Neural progenitor cell (in vitro differentiated cells): ENCODE measurements around the gene RSRC2. TPM values are rescaled to one million over a fixed set of nuclear protein-coding genes. Genes with fewer than 3 reads are reported as not detected.

Experiments
- DNase-seq: peaks from one replicate; pipeline ENCODE4 v3.0.0-alpha.2; 2016; ENCODE audit warnings: low spot score
- H2AFZ ChIP-seq: fragments of 200-600 bp; sonication (generic); replicated peaks from 2 replicates; pipeline ENCODE4 v1.6.1; 2016; ENCODE audit warnings: antibody characterized with exemption
- H3F3A ChIP-seq: fragments of 200-600 bp; sonication (generic); 2 replicates; pipeline ENCODE4 v1.6.1; 2016; ENCODE audit warnings: antibody characterized with exemption, low read depth
- H3K27ac ChIP-seq: fragments of 200-600 bp; sonication (generic); 2 replicates; pipeline ENCODE4 v1.5.1; 2016; ENCODE audit warnings: mild to moderate bottlenecking
- H3K27me3 ChIP-seq: fragments of 200-600 bp; sonication (generic); 2 replicates; pipeline ENCODE4 v1.6.1; 2016; ENCODE audit warnings: mild to moderate bottlenecking, moderate library complexity
- H3K36me3 ChIP-seq: fragments of 200-600 bp; sonication (generic); 2 replicates; pipeline ENCODE4 v1.5.1; 2016
- H3K4me1 ChIP-seq: fragments of 200-600 bp; sonication (generic); 2 replicates; pipeline ENCODE4 v1.6.1; 2016; ENCODE audit warnings: mixed run types
- H3K4me2 ChIP-seq: fragments of 200-600 bp; sonication (generic); 2 replicates; pipeline ENCODE4 v1.6.1; 2016
- H3K4me3 ChIP-seq: fragments of 200-600 bp; sonication (generic); 2 replicates; pipeline ENCODE4 v1.5.1; 2016
- H3K79me2 ChIP-seq: fragments of 200-600 bp; sonication (generic); 2 replicates; pipeline ENCODE4 v1.6.1; 2016; ENCODE audit warnings: low read depth
- H3K9ac ChIP-seq: fragments of 200-600 bp; sonication (generic); 2 replicates; pipeline ENCODE4 v1.6.1; 2016
- H3K9me3 ChIP-seq: fragments of 200-600 bp; sonication (generic); 2 replicates; pipeline ENCODE4 v1.5.1; 2016; ENCODE audit warnings: low read depth
- H4K20me1 ChIP-seq: fragments of 200-600 bp; sonication (generic); 2 replicates; pipeline ENCODE4 v1.6.1; 2016; ENCODE audit warnings: low read depth
- H3K27ac Mint-ChIP-seq: 3 replicates; pipeline ENCODE4 v1.8.0; 2021; ENCODE audit warnings: mixed read lengths
- H3K27me3 Mint-ChIP-seq: 2 replicates; pipeline ENCODE4 v1.8.0; 2022; ENCODE audit warnings: low read depth, mild to moderate bottlenecking, inconsistent platforms, moderate library complexity, mixed read lengths; ENCODE audit not compliant: insufficient read depth
- H3K36me3 Mint-ChIP-seq: 3 replicates; pipeline ENCODE4 v1.8.0; 2021; ENCODE audit warnings: mixed read lengths
- H3K4me1 Mint-ChIP-seq: 3 replicates; pipeline ENCODE4 v1.8.0; 2021; ENCODE audit warnings: mixed read lengths
- H3K4me3 Mint-ChIP-seq: 3 replicates; pipeline ENCODE4 v1.8.0; 2021; ENCODE audit warnings: mild to moderate bottlenecking, moderate library complexity, mixed read lengths
- H3K9me3 Mint-ChIP-seq: 3 replicates; pipeline ENCODE4 v1.8.0; 2020; ENCODE audit warnings: mixed read lengths
- CTCF ChIP-seq: fragments of 200-600 bp; sonication (generic); IDR thresholded peaks from 2 replicates; pipeline ENCODE4 v1.5.1; 2017; ENCODE audit warnings: antibody characterized with exemption, mild to moderate bottlenecking
- EZH2 ChIP-seq: fragments of 200-600 bp; sonication (generic); IDR thresholded peaks from 2 replicates; pipeline ENCODE4 v1.6.1; 2017; ENCODE audit warnings: antibody characterized with exemption, mild to moderate bottlenecking, moderate library complexity
- EZH2phosphoT487 ChIP-seq: fragments of 200-600 bp; sonication (generic); IDR thresholded peaks from 2 replicates; pipeline ENCODE4 v1.6.1; 2017; ENCODE audit warnings: antibody characterized with exemption
- small RNA-seq: library from RNA; depleted of rRNA; stranded (forward); fragments of <200 nt; gene quantifications from one replicate; pipeline ENCODE3, GENCODE V24; 2015
- total RNA-seq: library from RNA; depleted of rRNA; stranded (reverse); fragments of >200 nt; gene quantifications from 2 replicates; pipeline ENCODE4 v1.2.3, GENCODE V29; 2015; ENCODE audit warnings: low replicate concordance

Gene RSRC2
- total RNA-seq, 1 donor from 2014 or later: 248 TPM

GRCh38 chr12:122454739-122455138 lies 72.0 kb downstream of the RSRC2 start:
- Mint-ChIP-seq H3K27me3 (no peaks in the 10 kb centered on the region), H3K9me3 (no peaks in the 10 kb centered on the region), H3K4me1 (peaks cover 15% of the 10 kb centered on the region), H3K27ac (no peak overlapping the region), H3K4me3 (no peak overlapping the region), H3K36me3 (no peaks in the 10 kb centered on the region)
- Histone ChIP-seq H3K4me3 (no peak overlapping the region), H3K4me1 (peaks cover 6% of the 10 kb centered on the region), H3K79me2 (no peaks in the 10 kb centered on the region), H3K27me3 (no peaks in the 10 kb centered on the region), H3K9me3 (no peaks in the 10 kb centered on the region), H3K36me3 (no peaks in the 10 kb centered on the region), H3K27ac (peak overlapping the region; percentile 37), H3K4me2 (no peak overlapping the region), H4K20me1 (no peaks in the 10 kb centered on the region), H3K9ac (no peak overlapping the region), H3F3A (peaks cover 3% of the 10 kb centered on the region), H2AFZ (no peak overlapping the region)
- TF ChIP-seq EZH2 (no peak), EZH2phosphoT487 (no peak), CTCF (no peak)
- peak; percentile 49 for DNase-seq

GRCh38 chr12:122454250-122454721 lies 72.5 kb downstream of the RSRC2 start:
- Histone ChIP-seq H3K9ac (no peak overlapping the region), H3K79me2 (no peaks in the 10 kb centered on the region), H3K36me3 (no peaks in the 10 kb centered on the region), H3K4me2 (no peak overlapping the region), H3K4me3 (no peak overlapping the region), H3F3A (peaks cover 3% of the 10 kb centered on the region), H2AFZ (no peak overlapping the region), H4K20me1 (no peaks in the 10 kb centered on the region), H3K27me3 (no peaks in the 10 kb centered on the region), H3K27ac (peak overlapping the region; percentile 37), H3K4me1 (peaks cover 6% of the 10 kb centered on the region), H3K9me3 (no peaks in the 10 kb centered on the region)
- no peaks in the 10 kb centered on the region for H3K27me3 Mint-ChIP-seq
- H3K36me3 Mint-ChIP-seq: no peaks in the 10 kb centered on the region
- no peaks in the 10 kb centered on the region for H3K9me3 Mint-ChIP-seq
- H3K4me3 Mint-ChIP-seq: no peak overlapping the region
- H3K27ac Mint-ChIP-seq: no peak overlapping the region
- peaks cover 15% of the 10 kb centered on the region for H3K4me1 Mint-ChIP-seq
- TF ChIP-seq CTCF: no peak
- TF ChIP-seq EZH2phosphoT487: no peak
- TF ChIP-seq EZH2: no peak
- no peak for DNase-seq

Small RNA genes within 50 kb of the gene (small RNA-seq; reads per million reads assigned to genes)
- gene AC026333.1: not detected
- gene RF00411: 0.07 reads per million

Other genes with a start within 250 kb of the RSRC2 start
- gene CLIP1, start 104.3 kb downstream of the RSRC2 start, total RNA-seq: 38.3 and 50.8 TPM in 2 replicates
- 34.5 and 49.1 TPM in 2 replicates for gene ZCCHC8, start 26.0 kb downstream of the RSRC2 start, total RNA-seq
- 196 and 249 TPM in 2 replicates for gene KNTC1, start 313 bp upstream of the RSRC2 start, total RNA-seq
- not detected in 2 replicates for gene HCAR2, start 176.4 kb upstream of the RSRC2 start, total RNA-seq
- not detected in 2 replicates for gene HCAR3, start 189.9 kb upstream of the RSRC2 start, total RNA-seq
- 0.06 TPM in 1 of 2 replicates, not detected in the other for gene HCAR1, start 203.9 kb upstream of the RSRC2 start, total RNA-seq
- gene DENR, start 225.9 kb upstream of the RSRC2 start, total RNA-seq: 52.9 and 100.0 TPM in 2 replicates
- gene CCDC62, start 247.6 kb upstream of the RSRC2 start, total RNA-seq: 0.79 and 0.81 TPM in 2 replicates